Prostate gland (tissue), 2 donors: ENCODE data around the gene OTOG. TPM values are rescaled to one million over a fixed set of nuclear protein-coding genes. Genes with fewer than 3 reads are reported as not detected.
A peak's percentile ranks its signal among the peaks of the same experiment; 100 is the strongest.

Experiments used
- DNase-seq: peaks from one replicate; pipeline ENCODE4 v3.0.0-alpha.2; 2019; ENCODE audit warnings: low spot score
- H3K27ac ChIP-seq, 2 donors: fragments of 200-600 bp; sonication (generic); 2 replicates each; pipeline ENCODE4 v1.5.1; 2017 to 2019
- H3K27me3 ChIP-seq: fragments of 200-600 bp; sonication (generic); replicated peaks from 2 replicates; pipeline ENCODE4 v1.5.1; 2019; ENCODE audit not compliant: insufficient read depth
- H3K36me3 ChIP-seq, 2 donors: fragments of 200-600 bp; sonication (generic); 1 replicate in 1 of 2; 2 replicates in 1 of 2; pipeline versions ENCODE4 v1.5.1 to v1.8.1; 2017 to 2019
- H3K4me1 ChIP-seq: fragments of 200-600 bp; sonication (generic); replicated peaks from 2 replicates; pipeline ENCODE4 v1.5.1; 2019
- H3K4me3 ChIP-seq, 2 donors: fragments of 200-600 bp; sonication (generic); 2 replicates each; pipeline ENCODE4 v1.5.1; 2017 to 2019
- H3K9me3 ChIP-seq: fragments of 200-600 bp; sonication (generic); 2 replicates; pipeline ENCODE4 v1.5.1; 2017
- POLR2A ChIP-seq: fragments of 450-650 bp; IDR thresholded peaks from one replicate; pipeline ENCODE4 v1.6.1; 2016; ENCODE audit warnings: antibody characterized with exemption, mild to moderate bottlenecking
- POLR2AphosphoS5 ChIP-seq: sonication (generic); formaldehyde crosslinking; IDR thresholded peaks from one replicate; pipeline ENCODE4 v1.6.1; 2017; ENCODE audit warnings: antibody characterized with exemption
- WGBS: methylation state at CpG from one replicate; pipeline ENCODE4 v1.1.5; 2018; 5-methylcytosine and 5-hydroxymethylcytosine counted together
- intact Hi-C: fragments of 100-400 bp; cut with DNase I; formaldehyde crosslinking; loops from one replicate; pipeline ENCODE4 v1.14.2; 2022
- total RNA-seq, 2 donors: library from RNA; depleted of rRNA; stranded (reverse); fragments of >200 nt; gene quantifications; one replicate each; pipeline ENCODE4 v1.1.0, GENCODE V29; 2016
- TF ChIP-seq, protein P1 (sequence below), 4 experiments: fragments of 200-600 bp in 2 of 4; fragments of 450-650 bp in 2 of 4; sonication (generic) in 2 of 4; IDR thresholded peaks; 1 replicate in 3 of 4; 2 replicates in 1 of 4; pipeline ENCODE4 v1.5.1; 2016 to 2019; ENCODE audit warnings: antibody characterized with exemption in 4 of 4, mild to moderate bottlenecking in 2 of 4, moderate library complexity in 2 of 4

OTOG gene
- total RNA-seq, 2 donors from 2014 or later: 0.34 TPM; not detected in 1

DNA sequence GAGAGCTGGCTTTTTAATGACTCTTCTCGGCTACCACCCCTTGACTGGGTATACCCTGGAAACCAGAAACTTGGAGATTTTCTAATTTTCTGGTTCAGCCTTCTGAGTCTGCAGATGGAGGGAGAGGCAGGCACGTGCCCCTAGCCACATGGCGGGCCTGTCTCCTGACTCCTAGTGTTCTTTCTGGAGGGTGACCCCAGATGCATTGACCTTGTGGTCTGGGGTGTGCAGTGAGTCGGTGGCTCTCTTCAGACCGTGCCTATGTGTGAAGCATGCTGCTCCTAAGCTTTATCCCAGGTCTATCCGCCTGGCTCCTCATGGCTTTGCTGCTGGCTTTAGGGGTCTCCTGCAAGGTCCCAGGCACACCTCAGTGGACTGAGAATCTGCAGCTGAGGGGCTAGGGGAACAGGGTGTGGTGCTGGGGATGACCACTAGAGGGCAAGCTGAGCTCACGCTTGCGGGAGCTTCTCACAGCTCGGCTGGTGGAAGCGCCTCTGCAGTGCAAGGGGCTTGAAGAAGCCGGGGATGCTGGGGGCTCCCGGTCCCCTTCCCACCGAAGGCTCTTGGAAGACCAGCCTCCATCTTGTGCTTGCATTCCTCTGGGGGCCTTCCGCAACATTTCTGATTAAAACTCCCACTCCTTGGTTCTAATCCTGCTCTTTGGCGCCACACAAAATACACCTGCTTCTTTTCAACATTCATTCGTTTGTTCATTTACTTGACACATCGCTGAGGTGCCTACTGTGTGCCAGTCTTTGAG is 51.8 kb downstream of the OTOG start:
- no peaks in the 10 kb centered on the region for H3K27me3 ChIP-seq
- H3K27ac ChIP-seq: no peak overlapping the region
- TF ChIP-seq POLR2AphosphoS5 (no peak), POLR2A (no peak)
- TF ChIP-seq, protein P1, sequence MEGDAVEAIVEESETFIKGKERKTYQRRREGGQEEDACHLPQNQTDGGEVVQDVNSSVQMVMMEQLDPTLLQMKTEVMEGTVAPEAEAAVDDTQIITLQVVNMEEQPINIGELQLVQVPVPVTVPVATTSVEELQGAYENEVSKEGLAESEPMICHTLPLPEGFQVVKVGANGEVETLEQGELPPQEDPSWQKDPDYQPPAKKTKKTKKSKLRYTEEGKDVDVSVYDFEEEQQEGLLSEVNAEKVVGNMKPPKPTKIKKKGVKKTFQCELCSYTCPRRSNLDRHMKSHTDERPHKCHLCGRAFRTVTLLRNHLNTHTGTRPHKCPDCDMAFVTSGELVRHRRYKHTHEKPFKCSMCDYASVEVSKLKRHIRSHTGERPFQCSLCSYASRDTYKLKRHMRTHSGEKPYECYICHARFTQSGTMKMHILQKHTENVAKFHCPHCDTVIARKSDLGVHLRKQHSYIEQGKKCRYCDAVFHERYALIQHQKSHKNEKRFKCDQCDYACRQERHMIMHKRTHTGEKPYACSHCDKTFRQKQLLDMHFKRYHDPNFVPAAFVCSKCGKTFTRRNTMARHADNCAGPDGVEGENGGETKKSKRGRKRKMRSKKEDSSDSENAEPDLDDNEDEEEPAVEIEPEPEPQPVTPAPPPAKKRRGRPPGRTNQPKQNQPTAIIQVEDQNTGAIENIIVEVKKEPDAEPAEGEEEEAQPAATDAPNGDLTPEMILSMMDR (IDR thresholded peaks at IDR 0.05): peak; percentile 55 to 78 (median 70)
- no peaks in the 10 kb centered on the region for H3K4me1 ChIP-seq
- no peaks in the 10 kb centered on the region for H3K36me3 ChIP-seq
- peak; percentile 36 for DNase-seq
- no peaks in the 10 kb centered on the region for H3K9me3 ChIP-seq
- WGBS: 28% methylated on average over 17 of the region's 17 CpGs
- no peak overlapping the region for H3K4me3 ChIP-seq
- intact Hi-C loops: loop anchor here (5.0 to 10.0 kb wide), 2 partner anchors 126 to 373 kb away; no protein-coding TSS in a partner anchor

DNA sequence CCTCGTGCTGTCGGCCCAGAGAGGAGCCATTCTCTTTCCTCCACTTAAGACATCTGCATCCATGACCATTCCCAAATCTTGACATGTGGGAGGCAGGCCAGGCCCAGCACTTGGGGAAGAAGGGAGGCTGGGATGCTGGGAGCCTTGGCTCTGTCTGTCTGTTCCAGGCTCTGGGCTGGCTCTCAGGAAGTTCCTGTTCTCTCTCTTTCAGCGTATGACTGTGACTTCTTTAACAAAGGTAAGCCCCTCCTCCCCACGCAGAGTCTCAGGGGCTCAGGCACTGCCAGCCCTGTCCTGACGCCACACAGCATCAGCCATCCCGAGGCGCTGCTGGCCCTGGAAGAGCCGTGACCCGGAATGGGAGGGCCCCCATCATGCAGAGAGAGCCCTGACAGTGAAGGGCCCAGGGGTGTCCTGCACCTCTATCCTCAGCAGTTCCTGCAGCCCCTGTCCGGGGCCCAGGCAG is 52.4 kb downstream of the OTOG start:
- 74% methylated on average over 10 of the region's 10 CpGs for WGBS
- TF ChIP-seq POLR2A (no peak), POLR2AphosphoS5 (no peak)
- TF ChIP-seq, protein P1 (IDR thresholded peaks at IDR 0.05): no peak
- Histone ChIP-seq H3K4me3 (no peak overlapping the region), H3K4me1 (no peaks in the 10 kb centered on the region), H3K36me3 (no peaks in the 10 kb centered on the region), H3K9me3 (no peaks in the 10 kb centered on the region), H3K27me3 (no peaks in the 10 kb centered on the region), H3K27ac (no peak overlapping the region)
- intact Hi-C loops: loop anchor here (5.0 to 10.0 kb wide), 2 partner anchors 125 to 373 kb away; no protein-coding TSS in a partner anchor
- no peak for DNase-seq

- H3K27ac ChIP-seq: no peak overlapping the region
- no peak overlapping the region for H3K4me3 ChIP-seq
- H3K9me3 ChIP-seq: no peaks in the 10 kb centered on the region
- intact Hi-C loops: no loop called here
- DNase-seq: no peak
- TF ChIP-seq POLR2A: no peak
- H3K4me1 ChIP-seq: no peaks in the 10 kb centered on the region
- 87% methylated on average over 16 of the region's 16 CpGs for WGBS
- no peaks in the 10 kb centered on the region for H3K27me3 ChIP-seq
- no peaks in the 10 kb centered on the region for H3K36me3 ChIP-seq
These were observed 53.5 kb downstream of the OTOG start for GRCh38 chr11:17600316-17601255.

DNA sequence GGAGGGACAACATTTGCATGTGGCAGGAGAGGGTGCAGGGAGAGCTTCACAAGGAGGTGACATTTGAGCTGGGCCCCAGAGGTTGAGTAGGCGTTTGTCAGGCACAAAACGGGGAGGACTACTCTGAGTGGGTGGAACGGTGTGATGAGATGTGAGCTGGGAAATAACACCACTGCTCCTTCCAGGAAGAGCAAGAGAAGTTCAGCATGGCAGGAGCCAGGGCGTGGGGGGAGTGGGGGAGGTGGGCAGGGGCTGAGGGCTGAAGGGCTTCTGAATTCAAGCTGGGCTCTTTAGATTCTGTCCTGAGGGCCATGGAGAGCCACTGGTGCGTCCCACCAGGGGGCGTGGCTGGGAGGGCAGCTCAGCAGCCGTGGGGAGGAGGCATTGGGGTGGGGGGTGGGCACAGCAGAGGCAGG is 54.2 kb downstream of the OTOG start:
- TF ChIP-seq, protein P1 (IDR thresholded peaks at IDR 0.05): no peak
- no peak for TF ChIP-seq POLR2AphosphoS5
- no peak for TF ChIP-seq POLR2A
- WGBS: 55% methylated on average over 7 of the region's 7 CpGs
- intact Hi-C loops: no loop called here
- Histone ChIP-seq H3K36me3 (no peaks in the 10 kb centered on the region), H3K4me1 (no peaks in the 10 kb centered on the region), H3K27ac (no peak overlapping the region), H3K27me3 (no peaks in the 10 kb centered on the region), H3K9me3 (no peaks in the 10 kb centered on the region), H3K4me3 (no peak overlapping the region)
- DNase-seq: no peak

DNA sequence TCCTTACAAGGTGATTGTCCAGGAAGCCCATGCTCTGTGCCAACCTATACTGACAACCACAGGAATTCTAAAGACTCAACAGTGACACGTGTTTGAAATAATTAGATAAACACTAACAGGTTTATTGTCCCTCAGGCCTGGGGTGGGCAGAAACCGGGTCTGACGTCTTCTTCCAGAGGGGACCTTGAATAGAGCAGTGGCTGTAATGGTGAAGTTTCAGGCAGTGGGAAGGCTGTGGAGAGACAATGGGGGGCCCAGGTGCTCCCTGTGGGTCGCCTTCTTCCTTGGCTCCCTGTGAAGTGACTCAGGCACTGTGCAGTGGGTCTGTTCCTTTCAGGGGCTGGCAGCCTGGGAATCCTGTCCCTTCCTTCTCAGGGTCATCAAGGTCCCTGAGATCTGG is 54.6 kb downstream of the OTOG start:
- Histone ChIP-seq H3K27me3 (no peaks in the 10 kb centered on the region), H3K4me3 (no peak overlapping the region), H3K36me3 (no peaks in the 10 kb centered on the region), H3K9me3 (no peaks in the 10 kb centered on the region), H3K4me1 (no peaks in the 10 kb centered on the region), H3K27ac (no peak overlapping the region)
- TF ChIP-seq, protein P1 (IDR thresholded peaks at IDR 0.05): no peak
- TF ChIP-seq POLR2A: no peak
- no peak for TF ChIP-seq POLR2AphosphoS5
- 39% methylated on average over 4 of the region's 4 CpGs for WGBS
- intact Hi-C loops: no loop called here
- no peak for DNase-seq
